AG10803 (cell line): ENCODE data around the gene XCL1.

Experiments used
- DNase-seq: peaks from one replicate; pipeline ENCODE4 v3.0.0; 2010; ENCODE audit warnings: low read depth
- H3K4me3 ChIP-seq: 2 replicates; pipeline ENCODE4 v1.5.1; 2011; ENCODE audit warnings: mild to moderate bottlenecking, low read length, control low read depth
- TF ChIP-seq, protein P1 (sequence below): conservative IDR thresholded peaks from 2 replicates; pipeline ENCODE4 v1.5.1; 2011; ENCODE audit warnings: mild to moderate bottlenecking, low read length, control low read depth, inconsistent platforms

The XCL1 gene

DNA sequence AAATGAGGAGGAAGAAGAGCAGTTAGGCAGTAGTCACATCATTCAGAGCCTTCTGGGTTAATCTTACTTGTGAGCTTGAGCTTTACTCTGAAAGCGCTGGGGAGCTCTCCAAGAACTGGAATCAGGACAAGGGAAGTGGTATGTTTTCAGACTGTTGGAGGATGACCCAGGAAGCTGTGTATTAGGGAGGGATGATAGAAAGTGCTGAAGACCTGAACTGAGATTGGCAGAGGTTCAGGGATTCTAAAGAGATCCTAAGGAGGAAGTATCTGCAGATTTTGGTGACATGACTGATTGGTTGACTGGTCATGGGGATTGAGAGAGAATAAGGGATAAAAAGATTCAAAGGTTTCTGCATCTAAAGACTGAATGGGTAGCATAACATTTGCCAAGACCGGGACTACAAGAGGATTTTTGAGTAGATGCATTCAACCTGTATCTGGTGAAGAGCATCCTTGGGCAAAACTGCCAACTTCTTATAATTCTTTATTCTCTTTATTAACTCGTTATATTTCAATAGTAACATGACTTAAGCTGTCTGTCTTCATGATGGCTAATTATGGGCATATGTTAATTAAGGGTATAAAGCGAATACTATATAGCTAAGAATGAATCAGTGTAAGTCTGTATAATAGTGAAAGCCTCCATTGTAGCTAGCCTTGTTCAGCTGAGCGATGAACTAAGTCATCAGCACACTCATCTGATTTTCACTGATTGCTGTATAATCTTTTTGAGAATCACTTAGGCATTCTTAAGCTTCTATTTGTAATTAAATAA is 41.8 kb downstream of the XCL1 start:
- H3K4me3 ChIP-seq = no peak overlapping the region
- no peak for DNase-seq
- TF ChIP-seq, protein P1, sequence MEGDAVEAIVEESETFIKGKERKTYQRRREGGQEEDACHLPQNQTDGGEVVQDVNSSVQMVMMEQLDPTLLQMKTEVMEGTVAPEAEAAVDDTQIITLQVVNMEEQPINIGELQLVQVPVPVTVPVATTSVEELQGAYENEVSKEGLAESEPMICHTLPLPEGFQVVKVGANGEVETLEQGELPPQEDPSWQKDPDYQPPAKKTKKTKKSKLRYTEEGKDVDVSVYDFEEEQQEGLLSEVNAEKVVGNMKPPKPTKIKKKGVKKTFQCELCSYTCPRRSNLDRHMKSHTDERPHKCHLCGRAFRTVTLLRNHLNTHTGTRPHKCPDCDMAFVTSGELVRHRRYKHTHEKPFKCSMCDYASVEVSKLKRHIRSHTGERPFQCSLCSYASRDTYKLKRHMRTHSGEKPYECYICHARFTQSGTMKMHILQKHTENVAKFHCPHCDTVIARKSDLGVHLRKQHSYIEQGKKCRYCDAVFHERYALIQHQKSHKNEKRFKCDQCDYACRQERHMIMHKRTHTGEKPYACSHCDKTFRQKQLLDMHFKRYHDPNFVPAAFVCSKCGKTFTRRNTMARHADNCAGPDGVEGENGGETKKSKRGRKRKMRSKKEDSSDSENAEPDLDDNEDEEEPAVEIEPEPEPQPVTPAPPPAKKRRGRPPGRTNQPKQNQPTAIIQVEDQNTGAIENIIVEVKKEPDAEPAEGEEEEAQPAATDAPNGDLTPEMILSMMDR = no peak

DNA sequence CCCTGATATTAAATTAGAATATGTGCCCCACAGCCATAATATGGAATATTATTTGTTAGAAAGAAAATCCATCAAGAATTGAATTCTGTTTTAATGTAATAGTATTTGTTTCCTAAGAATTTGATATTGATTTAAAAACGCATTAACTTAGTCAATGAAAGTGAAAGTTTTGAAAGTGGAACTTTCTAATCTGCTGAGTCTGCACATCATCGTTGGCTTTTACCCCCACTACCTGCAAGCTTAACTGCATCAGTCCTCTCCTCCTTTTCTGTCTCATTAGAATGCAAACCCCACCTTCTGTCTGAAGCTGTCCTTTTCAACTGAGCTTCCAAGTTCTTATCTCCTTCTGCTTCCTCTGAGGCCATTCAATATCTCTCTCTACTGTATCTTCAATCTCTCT is 42.5 kb downstream of the XCL1 start:
- TF ChIP-seq, protein P1 = no peak
- no peak overlapping the region for H3K4me3 ChIP-seq
- DNase-seq = no peak

DNA sequence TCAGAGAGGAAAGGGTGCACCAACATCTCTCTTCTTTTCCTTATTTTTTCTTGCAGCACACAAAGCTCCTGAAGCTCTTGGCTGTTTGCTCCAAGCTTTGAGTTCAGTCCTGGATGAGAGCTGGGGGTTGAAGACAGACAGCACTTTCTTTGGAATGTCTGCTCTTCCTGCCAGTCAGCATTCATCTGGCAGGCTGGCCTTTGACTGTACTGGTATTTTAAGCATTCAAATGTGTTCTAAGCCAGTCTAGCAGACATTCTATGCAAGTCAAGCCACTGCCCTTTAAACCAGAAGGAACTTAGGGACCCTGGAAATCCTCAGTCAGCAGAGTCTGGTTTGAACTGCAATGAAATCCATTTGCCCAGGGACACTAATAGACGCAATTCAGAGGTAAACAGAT is 45.0 kb downstream of the XCL1 start:
- no peak overlapping the region for H3K4me3 ChIP-seq
- DNase-seq = peak; percentile 79
- TF ChIP-seq, protein P1 = no peak

DNA sequence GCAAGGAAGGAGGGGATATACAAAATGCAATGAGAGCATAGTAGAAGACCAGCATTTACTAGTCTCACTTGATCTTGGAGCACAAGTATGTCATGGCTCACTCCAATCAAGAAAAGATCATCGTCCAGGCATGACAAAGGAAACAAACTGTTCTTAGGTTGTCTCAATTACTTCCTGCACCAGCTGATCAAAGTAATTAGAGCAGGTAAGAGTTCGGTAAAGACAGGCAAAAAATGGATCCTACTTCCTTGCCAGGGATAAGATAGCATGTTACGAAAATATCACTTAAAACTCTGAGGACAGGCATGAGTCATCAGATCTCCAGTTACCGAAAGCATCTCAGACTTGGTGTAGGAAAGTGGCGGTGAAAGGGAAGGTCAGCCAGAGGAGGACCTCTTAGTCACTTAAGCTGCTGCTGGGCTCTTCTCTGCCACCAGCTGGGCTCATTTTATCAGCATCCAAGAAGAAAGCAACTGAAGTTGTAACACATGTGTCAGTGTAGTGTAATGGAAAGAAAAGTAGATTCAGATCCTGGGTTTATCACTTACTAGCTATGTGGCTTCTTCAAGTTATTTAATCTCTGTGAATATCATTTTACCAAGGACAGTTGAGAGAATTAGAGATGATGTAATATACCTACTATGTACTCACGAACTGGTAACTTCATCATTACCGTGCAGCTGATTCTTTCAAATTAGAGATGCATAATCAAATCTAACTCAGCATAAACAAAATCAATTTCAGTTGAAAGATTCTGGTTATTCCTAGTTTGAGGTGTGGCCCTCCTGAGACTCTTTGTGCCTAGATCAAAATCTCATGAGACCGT is 46.8 kb downstream of the XCL1 start:
- TF ChIP-seq, protein P1 = peak; percentile 36
- peak; percentile 85 for DNase-seq
- H3K4me3 ChIP-seq = no peak overlapping the region

DNA sequence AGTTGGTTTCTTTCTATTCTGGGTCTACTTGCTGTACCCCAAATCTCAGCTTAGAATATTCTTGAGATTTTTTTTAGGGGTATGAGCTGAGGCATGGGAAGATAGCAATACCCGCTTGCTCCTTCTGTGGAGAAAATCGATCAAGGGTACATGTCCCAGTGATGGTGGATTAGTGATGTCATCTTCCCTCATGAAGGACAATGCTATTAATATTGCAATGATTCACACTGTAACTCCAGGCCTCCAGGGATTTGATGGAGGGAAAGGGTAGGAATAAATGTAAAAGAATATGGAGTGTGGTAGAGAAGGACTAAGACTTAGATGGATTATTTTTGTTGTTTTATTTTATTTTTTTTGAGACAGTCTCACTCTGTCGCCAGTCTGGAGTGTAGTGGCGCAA is 47.4 kb downstream of the XCL1 start:
- H3K4me3 ChIP-seq = no peak overlapping the region
- TF ChIP-seq, protein P1 = no peak
- no peak for DNase-seq

DNA sequence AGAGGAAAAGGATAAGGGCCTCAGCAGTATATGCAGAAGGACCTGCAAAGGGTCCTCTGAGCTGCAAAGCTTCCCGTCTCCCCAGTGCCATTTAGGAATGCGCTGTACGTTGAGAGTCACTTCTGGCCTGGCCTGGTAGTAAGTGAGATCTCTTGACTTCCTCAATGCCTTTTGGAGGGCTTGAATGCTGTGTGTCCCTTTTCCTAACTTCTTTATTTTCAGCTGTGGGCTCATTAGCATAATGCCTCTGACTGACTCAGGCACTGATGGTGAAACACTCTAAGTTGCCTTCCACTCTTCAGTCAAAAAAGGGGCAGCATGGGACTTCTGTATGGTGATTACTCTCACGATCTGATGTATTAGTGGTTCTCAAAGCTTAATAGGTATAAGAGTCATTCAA is 49.9 kb downstream of the XCL1 start:
- DNase-seq = no peak
- TF ChIP-seq, protein P1 = no peak
- H3K4me3 ChIP-seq = no peak overlapping the region
